GM19395 (cell line): Measurements from ENCODE around the gene PRPF6.

Experiments used
- ATAC-seq: cut with Tn5 transposase; IDR thresholded peaks from one replicate; pipeline ENCODE4 v1.9.1; 2021; ENCODE audit warnings: mild to moderate bottlenecking, moderate library complexity; ENCODE audit not compliant: unreplicated experiment

Gene PRPF6

GRCh38 chr20:63945921-63946920 lies 34.7 kb upstream of the PRPF6 start:
- ATAC-seq, result no peak

GRCh38 chr20:63946986-63947637 lies 33.8 kb upstream of the PRPF6 start:
- ATAC-seq, result no peak

- no peak for ATAC-seq
Measured at GRCh38 chr20:63947638-63948456, 33.1 kb upstream of the PRPF6 start.

GRCh38 chr20:63950701-63951397 lies 30.1 kb upstream of the PRPF6 start:
- ATAC-seq, result no peak

GRCh38 chr20:63951398-63952209 lies 29.3 kb upstream of the PRPF6 start:
- no peak for ATAC-seq

DNA sequence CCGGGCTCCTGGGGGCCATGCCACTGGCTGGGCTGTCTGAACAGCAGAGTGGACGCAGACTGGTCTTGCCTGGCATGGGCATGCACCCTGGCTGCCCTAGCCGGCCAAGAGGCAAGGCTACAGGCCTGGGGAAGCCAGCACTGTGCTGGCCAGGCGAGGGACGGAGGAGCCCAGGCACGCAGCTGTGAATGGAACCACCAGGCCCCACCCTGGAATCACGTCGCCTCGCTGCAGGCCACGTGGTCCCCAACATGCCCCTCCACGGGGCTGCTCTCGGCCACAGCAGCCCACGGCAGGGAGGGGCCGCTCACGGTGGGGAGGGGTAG lies 28.8 kb upstream of the PRPF6 start:
- ATAC-seq, result no peak

GRCh38 chr20:63952769-63953168 lies 28.2 kb upstream of the PRPF6 start:
- no peak for ATAC-seq

DNA sequence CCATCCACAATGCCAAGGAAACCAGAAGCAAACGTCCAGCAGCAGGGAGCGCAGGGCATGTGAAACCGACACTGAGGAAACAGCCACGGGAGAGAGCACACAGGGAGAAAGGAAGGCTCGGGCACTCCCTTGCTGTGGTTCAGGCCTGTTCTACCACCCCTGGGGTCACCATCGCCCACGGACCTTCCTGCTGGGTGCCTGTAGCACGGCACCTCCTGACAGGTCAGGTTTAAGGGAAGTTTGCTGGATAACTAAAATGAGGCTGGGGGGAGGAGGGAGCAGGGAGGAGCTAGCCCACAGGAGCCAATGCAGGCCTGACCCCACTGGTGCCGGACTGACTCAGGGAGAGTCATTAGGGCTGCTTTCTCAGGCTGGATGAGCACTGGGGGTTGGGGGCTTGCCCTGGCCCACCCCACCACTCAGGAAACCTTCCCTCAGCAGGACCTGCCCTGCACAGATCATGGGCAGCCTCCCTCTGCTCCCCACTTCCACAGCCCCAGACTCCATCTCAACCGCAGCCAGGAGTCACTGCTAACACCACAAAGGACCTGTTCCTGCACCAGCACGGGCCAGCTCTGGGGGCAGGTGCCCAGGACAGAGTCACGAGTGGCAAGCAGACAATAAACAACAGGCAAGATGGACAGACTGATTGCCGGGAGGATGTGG lies 27.0 kb upstream of the PRPF6 start:
- ATAC-seq, result no peak

DNA sequence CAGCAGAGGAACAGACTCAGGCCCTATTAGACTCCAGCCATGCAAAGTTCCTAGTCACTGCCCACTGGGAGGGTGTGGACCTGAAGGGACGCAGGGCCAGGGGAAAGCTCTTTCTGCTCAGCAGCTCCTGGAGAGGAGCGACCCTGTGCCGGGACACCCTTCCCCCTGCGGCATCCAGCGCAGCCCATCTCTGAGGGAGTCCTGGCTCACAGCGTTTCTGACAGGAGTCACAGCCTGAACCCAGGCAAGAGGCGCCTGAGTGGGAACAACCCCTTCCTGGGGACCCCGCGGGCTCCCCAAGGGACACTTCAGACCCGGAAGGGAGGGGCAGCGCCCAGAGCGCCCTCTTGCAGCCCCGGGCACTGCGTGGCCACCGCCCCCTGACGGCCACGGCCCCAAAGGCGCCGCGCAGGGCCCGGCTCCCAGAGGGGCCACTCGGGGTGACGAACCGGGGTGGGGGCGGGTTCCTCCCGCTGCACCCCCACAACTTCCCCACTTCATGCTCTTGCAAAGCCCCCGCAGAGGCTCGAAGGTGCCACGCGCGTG lies 25.6 kb upstream of the PRPF6 start:
- ATAC-seq, result peak; percentile 23

DNA sequence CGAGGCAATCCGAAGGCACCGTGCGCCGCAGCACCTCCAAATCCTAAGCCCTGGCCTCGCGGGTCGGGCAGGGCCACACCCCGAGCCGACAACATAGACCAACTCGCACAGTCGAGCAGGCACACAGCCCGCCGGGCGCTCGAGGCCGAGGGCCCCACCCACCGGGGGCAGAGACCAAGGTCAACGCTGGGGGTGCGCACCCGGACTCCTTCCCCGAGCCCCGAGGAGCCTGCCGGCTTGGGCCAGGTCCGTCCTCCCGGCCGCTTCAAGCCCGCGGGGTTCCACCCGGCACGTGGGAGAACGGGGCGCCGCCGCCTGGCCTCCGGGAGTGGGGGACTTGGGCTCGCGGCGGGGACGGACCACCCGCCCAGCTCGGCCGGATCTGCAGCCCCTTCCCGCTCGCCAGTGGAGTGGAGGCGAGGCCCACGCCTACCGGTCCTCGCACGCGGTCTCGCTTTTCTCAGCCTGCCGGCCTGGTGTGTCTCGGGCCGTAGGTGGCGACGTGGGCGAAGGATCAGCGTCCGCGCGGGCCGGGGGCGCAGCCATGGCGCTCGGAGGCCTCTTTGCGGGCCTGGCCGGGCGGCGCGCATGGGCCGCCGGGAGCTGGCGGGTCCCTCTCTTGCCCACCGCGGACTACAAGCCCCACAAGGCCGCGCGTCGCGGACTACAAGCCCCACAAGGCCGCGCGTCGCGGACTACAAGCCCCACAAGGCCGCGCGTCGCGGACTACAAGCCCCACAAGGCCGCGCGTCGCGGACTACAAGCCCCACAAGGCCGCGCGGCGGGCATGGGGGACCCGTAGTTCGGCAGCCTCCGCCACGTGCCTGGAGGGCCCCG lies 24.9 kb upstream of the PRPF6 start, which contains the start of gene UCKL1:
Gene UCKL1 (minus strand): TSS at position 590 of the 837 bp plus-strand sequence. CDS start 44 bp downstream, at position 546.
- peak; percentile 66 for ATAC-seq

GRCh38 chr20:63956664-63957003 lies 24.3 kb upstream of the PRPF6 start:
- ATAC-seq, result peak; percentile 27

DNA sequence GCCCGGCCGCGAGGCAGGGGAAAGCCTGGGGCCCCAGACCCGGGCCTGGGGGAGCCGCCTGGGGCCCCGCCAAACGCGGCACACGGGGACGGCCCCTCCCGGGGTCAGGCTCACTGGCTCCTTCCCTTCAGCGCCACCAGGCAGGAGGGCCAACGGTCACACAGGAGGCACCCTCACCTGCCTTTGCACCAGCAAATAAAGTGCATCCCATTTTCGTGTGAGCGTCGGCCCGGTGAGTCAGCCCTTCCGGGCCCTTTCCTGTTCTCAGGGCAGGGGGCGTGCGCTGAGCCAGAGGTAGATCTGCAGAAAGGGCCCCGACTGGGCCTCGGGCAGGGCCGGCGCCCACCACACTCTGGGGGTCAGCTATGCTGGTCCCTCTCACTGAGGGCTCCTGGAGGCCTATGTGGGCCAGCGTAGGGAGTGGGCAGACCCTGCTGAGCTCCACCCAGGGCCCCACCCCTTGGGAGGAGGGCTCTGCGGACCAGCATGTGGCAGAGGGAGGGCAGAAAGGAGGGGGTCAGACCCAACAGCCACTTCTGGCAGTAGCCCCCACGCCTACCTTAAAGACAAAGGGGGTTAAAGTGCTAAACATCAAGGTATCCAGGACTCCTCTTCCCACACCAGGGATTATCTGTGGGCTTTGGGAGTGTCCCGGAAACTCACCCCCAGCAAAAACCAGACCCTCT lies 23.8 kb upstream of the PRPF6 start:
- peak; percentile 18 for ATAC-seq

DNA sequence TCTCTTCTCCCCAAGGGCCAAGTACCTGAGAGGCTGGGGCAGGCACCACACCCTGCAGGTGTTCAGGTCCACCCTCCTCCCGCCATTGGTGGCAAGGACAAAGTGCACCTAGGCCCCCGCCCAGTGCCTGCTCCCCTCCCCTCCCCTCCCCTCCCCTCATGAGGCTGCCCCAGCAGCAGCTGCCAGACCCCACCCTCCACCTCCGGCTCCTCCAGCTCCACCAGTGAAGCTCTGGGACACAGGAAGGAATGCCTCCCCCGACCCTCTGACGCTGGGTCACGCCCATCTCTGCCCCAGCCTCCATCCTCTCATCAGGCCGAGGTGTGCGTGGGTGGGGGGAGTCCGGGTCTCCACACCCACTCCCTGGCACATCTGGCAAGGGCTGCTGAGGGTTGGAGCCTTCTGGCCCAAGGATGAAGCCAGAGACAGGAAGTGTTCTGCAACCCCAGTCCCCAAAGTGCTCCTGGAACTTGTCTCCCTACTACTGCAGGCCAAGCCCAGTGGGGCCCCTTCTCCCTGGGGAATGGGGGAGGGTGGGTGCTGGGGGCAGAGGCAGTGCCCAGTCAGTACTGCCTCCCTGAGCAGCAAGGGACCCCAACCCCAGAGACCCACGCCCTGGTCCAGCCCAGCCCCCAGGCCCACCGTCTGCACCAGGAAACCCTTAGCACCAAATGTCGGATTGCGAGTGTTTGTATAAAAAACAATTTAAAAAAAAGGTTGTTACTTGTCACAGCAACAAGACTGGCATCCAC lies 23.1 kb upstream of the PRPF6 start:
- no peak for ATAC-seq

- ATAC-seq, result no peak
Measured at GRCh38 chr20:63958471-63958870, 22.5 kb upstream of the PRPF6 start.

DNA sequence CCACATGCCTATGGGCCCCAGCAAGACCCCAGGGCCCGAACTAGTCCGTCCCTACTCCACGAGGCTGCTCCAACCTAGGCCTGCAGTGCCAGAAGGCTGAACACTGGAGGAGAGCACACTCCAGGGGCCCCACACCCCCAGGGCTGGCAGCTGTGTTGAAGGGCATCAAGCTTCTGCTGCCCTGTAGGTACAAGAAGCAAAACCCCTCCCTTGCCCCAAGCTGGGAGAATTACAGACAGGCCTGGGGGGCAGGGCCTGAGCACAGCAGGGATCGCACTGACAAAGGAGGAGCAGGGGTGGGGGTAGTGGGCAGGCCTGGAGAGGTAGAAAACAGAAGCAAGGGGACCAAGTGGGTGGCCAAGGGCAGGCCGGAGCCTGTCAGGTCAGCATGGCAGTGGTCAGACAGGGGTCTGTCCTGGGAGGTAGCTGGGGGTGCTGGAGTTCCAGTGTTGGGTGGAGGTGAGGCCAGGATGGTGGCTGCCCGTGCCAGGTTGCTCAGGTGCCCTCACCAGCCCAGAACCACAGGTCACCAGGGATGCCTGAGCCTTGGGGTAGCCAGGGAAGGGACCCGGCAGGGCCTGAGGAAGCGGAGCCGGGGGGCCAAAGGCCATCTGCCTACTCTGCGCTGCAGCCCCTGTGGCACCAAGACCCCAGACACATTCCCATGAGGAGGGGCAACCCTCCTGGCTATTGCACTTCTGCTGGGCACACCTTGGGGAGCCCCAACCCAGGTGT lies 21.8 kb upstream of the PRPF6 start:
- no peak for ATAC-seq

DNA sequence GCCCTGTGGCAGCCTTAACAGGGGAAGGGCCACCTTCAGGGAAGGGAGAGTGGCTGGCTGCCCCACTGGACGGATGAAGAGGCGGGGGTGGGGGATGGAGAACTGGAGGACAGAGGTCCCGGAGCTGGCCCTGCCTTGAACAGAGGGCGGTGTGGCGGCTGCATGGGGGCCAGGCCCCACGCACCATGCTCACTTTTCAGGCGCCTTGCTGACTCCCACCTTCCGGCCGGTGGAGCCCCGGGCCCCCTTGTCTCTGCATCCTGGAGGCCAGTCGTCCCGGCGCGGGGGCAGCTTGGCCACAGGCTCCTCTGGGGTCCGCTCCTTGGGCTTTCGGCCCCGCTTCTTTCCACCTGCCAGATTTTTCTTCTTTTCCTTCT lies 21.2 kb upstream of the PRPF6 start:
- no peak for ATAC-seq
